ENCODE data around the gene KIF26B.

GRCh38 chr1:245550720-245551043 is 395.9 kb downstream of the KIF26B start:
- TF ChIP-seq ZNF274 (IDR thresholded peaks at IDR 0.05; ENCODE audit: low read depth, low read length), result no peak
- TF ChIP-seq YY1 (IDR thresholded peaks at IDR 0.05; ENCODE audit: insufficient read depth, insufficient read length), result no peak
- TF ChIP-seq SUZ12 (IDR thresholded peaks at IDR 0.05; ENCODE audit: extremely low read depth, insufficient read depth, insufficient read length), result no peak

Measured in NT2/D1 (cell line).